DOHH2 (cell line): Measurements from ENCODE around the gene TMPRSS4.

Experiments
- H3F3A ChIP-seq: fragments of 200-600 bp; sonication (generic), shearing (Covaris generic); 2 replicates; pipeline ENCODE4 v1.6.0; 2016; ENCODE audit warnings: antibody characterized with exemption, mild to moderate bottlenecking; ENCODE audit not compliant: control insufficient read depth, insufficient read depth
- H3K27ac ChIP-seq: fragments of 200-600 bp; sonication (generic); 2 replicates; pipeline ENCODE4 v1.5.1; 2014; ENCODE audit warnings: low read depth, mild to moderate bottlenecking, low read length, moderate library complexity
- H3K27me3 ChIP-seq: fragments of 200-600 bp; sonication (generic); 2 replicates; pipeline ENCODE4 v1.6.1; 2014; ENCODE audit warnings: mild to moderate bottlenecking, low read length, mixed read lengths; ENCODE audit not compliant: control insufficient read depth
- H3K36me3 ChIP-seq: fragments of 200-600 bp; sonication (generic); 2 replicates; pipeline ENCODE4 v1.6.1; 2014; ENCODE audit warnings: mild to moderate bottlenecking, low read length, moderate library complexity, mixed read lengths; ENCODE audit not compliant: control insufficient read depth
- H3K4me1 ChIP-seq: fragments of 200-600 bp; sonication (generic); 2 replicates; pipeline ENCODE4 v1.6.1; 2014; ENCODE audit warnings: mild to moderate bottlenecking, low read length, mixed read lengths; ENCODE audit not compliant: control insufficient read depth
- H3K4me2 ChIP-seq: fragments of 200-600 bp; sonication (generic); 2 replicates; pipeline ENCODE4 v1.6.0; 2014; ENCODE audit warnings: mild to moderate bottlenecking, low read length, moderate library complexity
- H3K4me3 ChIP-seq: fragments of 200-600 bp; sonication (generic); 2 replicates; pipeline ENCODE4 v1.5.1; 2014; ENCODE audit warnings: mild to moderate bottlenecking, low read length, mixed read lengths
- H3K79me2 ChIP-seq: fragments of 200-600 bp; sonication (generic); 2 replicates; pipeline ENCODE4 v1.6.1; 2014; ENCODE audit warnings: mild to moderate bottlenecking, low read length, mixed read lengths; ENCODE audit not compliant: control insufficient read depth
- H3K9me2 ChIP-seq: fragments of 200-600 bp; sonication (generic); replicated peaks from 2 replicates; pipeline ENCODE4 v1.6.1; 2014; ENCODE audit warnings: mild to moderate bottlenecking, low read length, mixed read lengths; ENCODE audit not compliant: control insufficient read depth
- H3K9me3 ChIP-seq: fragments of 200-600 bp; sonication (generic); 2 replicates; pipeline ENCODE4 v1.6.1; 2014; ENCODE audit warnings: antibody characterized with exemption, low read length, mixed read lengths; ENCODE audit not compliant: control insufficient read depth, insufficient read depth
- H4K20me1 ChIP-seq: fragments of 200-600 bp; sonication (generic); 2 replicates; pipeline ENCODE4 v1.6.0; 2014; ENCODE audit warnings: low read depth, mild to moderate bottlenecking, antibody characterized with exemption, low read length, moderate library complexity; ENCODE audit not compliant: control insufficient read depth, insufficient read depth
- EZH2phosphoT487 ChIP-seq: fragments of 200-600 bp; sonication (generic); IDR thresholded peaks from 2 replicates; pipeline ENCODE4 v1.6.1; 2017; ENCODE audit warnings: borderline replicate concordance, mild to moderate bottlenecking, antibody characterized with exemption, low read length, moderate library complexity, mixed read lengths
- TF ChIP-seq, protein P1 (sequence below): fragments of 200-600 bp; sonication (generic); IDR thresholded peaks from one replicate; pipeline ENCODE4 v1.5.1; 2014; ENCODE audit warnings: antibody characterized with exemption, mild to moderate bottlenecking, low read depth, low read length; ENCODE audit not compliant: poor library complexity, severe bottlenecking

Gene TMPRSS4

DNA sequence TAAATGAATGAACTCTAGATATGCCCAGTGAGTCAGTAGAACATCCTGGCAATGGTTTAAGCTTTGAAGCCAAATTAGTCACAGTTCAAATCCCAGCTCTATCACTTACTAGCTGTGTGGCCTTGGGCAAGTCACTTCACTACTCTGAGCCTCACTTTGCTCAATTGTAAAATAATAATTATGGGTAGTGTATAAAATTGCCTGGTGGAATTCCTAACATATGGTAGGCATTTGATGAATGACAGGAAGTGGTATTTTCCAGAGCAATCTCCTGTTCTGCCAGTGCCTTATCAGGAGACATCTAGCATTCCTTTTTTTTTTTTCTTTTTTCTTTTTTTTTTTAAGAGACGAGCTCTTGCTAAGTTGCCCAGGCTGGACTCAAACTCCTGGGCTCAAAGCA, 62.7 kb downstream of the TMPRSS4 start:
- no peaks in the 10 kb centered on the region for H3F3A ChIP-seq
- no peak overlapping the region for H3K27ac ChIP-seq
- H4K20me1 ChIP-seq, result no peaks in the 10 kb centered on the region
- no peaks in the 10 kb centered on the region for H3K9me3 ChIP-seq
- no peaks in the 10 kb centered on the region for H3K9me2 ChIP-seq
- H3K79me2 ChIP-seq, result no peaks in the 10 kb centered on the region
- no peak overlapping the region for H3K4me3 ChIP-seq
- 0 out of 2 replicates have a peak, but pooled peaks cover 3% of the 10 kb centered on the region for H3K4me1 ChIP-seq
- H3K36me3 ChIP-seq, result no peaks in the 10 kb centered on the region
- H3K27me3 ChIP-seq, result peaks cover 64% of the 10 kb centered on the region
- TF ChIP-seq, protein P1, sequence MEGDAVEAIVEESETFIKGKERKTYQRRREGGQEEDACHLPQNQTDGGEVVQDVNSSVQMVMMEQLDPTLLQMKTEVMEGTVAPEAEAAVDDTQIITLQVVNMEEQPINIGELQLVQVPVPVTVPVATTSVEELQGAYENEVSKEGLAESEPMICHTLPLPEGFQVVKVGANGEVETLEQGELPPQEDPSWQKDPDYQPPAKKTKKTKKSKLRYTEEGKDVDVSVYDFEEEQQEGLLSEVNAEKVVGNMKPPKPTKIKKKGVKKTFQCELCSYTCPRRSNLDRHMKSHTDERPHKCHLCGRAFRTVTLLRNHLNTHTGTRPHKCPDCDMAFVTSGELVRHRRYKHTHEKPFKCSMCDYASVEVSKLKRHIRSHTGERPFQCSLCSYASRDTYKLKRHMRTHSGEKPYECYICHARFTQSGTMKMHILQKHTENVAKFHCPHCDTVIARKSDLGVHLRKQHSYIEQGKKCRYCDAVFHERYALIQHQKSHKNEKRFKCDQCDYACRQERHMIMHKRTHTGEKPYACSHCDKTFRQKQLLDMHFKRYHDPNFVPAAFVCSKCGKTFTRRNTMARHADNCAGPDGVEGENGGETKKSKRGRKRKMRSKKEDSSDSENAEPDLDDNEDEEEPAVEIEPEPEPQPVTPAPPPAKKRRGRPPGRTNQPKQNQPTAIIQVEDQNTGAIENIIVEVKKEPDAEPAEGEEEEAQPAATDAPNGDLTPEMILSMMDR, result no peak
- no peak for TF ChIP-seq EZH2phosphoT487
- H3K4me2 ChIP-seq, result no peak overlapping the region

DNA sequence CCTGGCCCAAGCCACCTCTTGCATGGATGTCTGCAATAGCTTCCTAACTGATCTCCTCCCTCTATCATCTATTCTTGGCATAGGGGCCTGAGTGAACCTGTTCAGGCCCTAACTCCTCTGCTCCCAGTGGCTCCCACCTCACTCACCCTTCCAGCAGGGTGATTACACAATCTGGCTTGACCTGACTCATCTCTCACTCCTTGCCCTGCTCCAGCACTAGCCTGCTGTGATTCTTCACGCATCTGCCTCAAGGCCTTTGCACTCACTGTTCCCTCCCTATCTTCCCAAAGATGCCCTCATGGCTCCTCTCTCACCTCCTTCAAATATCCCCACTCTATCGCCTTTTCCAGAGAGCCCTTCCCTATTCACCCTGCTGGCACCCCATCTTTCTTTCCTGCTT, 65.2 kb downstream of the TMPRSS4 start:
- TF ChIP-seq EZH2phosphoT487, result no peak
- TF ChIP-seq, protein P1, result no peak
- Histone ChIP-seq H3K4me2 (no peak overlapping the region), H3K27me3 (peaks cover 74% of the 10 kb centered on the region), H3K9me3 (no peaks in the 10 kb centered on the region), H3F3A (no peaks in the 10 kb centered on the region), H4K20me1 (no peaks in the 10 kb centered on the region), H3K79me2 (no peaks in the 10 kb centered on the region), H3K27ac (no peak overlapping the region), H3K36me3 (no peaks in the 10 kb centered on the region), H3K4me3 (no peak overlapping the region), H3K9me2 (no peaks in the 10 kb centered on the region), H3K4me1 (peaks cover 11% of the 10 kb centered on the region; the same call in 1 of the 2 replicates)

DNA sequence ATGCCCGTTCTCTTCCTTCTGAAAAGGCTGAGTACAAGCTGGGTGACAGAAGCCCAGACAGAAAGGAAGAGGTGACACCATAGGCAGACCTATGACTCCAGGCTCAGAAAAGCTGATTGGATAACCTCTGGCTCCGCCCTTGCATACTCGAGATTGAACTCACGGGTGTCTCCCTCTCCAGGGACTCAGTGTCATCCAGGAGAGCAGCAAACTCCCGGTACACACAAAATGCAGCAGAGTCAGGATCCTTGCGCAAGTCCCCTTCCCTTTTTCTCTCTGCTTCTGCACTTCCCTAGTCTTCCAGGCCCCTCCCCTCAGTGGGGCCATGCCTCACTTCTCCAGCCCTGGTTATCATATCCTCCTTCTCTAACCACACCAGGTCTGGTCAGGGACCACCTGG, 65.9 kb downstream of the TMPRSS4 start:
- no peak overlapping the region for H3K4me3 ChIP-seq
- H3K27me3 ChIP-seq, result peaks cover 79% of the 10 kb centered on the region

More for the DNA sequence above, 65.9 kb downstream of the TMPRSS4 start:
- peaks cover 11% of the 10 kb centered on the region; the same call in 1 of the 2 replicates for H3K4me1 ChIP-seq
- no peaks in the 10 kb centered on the region for H3K79me2 ChIP-seq
- H3K36me3 ChIP-seq, result no peaks in the 10 kb centered on the region
- H3K9me2 ChIP-seq, result no peaks in the 10 kb centered on the region
- TF ChIP-seq, protein P1, result no peak
- no peak for TF ChIP-seq EZH2phosphoT487
- no peaks in the 10 kb centered on the region for H3K9me3 ChIP-seq
- H3K27ac ChIP-seq, result no peak overlapping the region
- H3F3A ChIP-seq, result no peaks in the 10 kb centered on the region
- H4K20me1 ChIP-seq, result no peaks in the 10 kb centered on the region
- H3K4me2 ChIP-seq, result no peak overlapping the region; the same call in 1 of the 2 replicates
